ENCODE measurements around the gene AAK1.

DNA sequence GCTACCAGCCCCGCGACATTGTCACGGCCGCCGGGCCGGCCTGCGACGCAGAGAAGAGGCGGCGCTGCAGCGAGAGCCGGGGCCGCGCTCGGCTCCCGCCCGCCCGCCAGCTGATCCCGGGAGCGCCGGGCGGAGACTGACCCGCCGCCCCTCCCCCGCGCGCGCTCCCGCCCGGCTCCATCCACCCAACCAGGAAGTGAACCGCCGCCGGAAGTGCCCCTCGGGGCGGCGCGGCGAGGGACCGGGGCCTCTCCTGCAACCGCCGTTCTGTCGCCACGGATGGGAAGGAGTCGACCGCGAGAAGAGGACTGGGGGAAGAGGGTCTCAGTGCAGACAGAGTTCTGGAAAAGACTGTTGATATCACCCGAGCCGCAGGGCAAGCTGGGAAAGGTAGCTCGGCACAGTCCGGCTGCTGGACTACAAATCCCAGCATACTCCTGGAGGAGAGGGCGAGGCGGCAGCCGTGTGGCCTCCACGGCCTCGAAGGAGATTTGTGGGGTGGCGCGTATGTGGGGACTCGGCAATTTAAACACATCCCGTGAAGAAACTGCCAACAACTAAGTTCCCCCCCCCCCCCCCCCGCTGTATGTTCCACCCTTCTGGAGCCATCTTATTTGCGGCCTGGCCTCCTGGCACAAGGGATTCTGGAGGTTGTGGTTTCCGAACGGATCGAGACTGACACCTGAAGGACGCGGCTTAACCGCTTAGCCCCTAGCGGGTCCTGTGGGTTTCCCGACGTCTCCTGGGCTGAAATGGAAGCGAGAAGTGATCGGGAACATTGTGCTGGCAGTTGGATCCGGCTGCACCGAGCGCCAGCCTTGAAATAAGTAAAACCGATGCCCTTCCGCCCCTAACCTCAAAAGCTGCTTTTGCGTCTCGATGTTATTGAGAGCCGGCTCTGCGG is at the start of gene AAK1:
- TF ChIP-seq RAD21 (IDR thresholded peaks at IDR 0.05; ENCODE audit: low read depth) (no peak), EGR1 (IDR thresholded peaks at IDR 0.05) (no peak), TCF12 (IDR thresholded peaks at IDR 0.05; ENCODE audit: low read depth) (peak; percentile 61), EP300 (IDR thresholded peaks at IDR 0.05; ENCODE audit: borderline replicate concordance) (no peak; the same call in 1 of the 2 replicates), YY1 (IDR thresholded peaks at IDR 0.05; ENCODE audit: low read depth) (peak; percentile 79), TAF1 (IDR thresholded peaks at IDR 0.05; ENCODE audit: low read depth) (peak; percentile 75), TEAD4 (IDR thresholded peaks at IDR 0.05) (no peak), CEBPB (IDR thresholded peaks at IDR 0.05) (no peak; the same call in 1 of the 2 replicates)
- TF ChIP-seq, protein P1, sequence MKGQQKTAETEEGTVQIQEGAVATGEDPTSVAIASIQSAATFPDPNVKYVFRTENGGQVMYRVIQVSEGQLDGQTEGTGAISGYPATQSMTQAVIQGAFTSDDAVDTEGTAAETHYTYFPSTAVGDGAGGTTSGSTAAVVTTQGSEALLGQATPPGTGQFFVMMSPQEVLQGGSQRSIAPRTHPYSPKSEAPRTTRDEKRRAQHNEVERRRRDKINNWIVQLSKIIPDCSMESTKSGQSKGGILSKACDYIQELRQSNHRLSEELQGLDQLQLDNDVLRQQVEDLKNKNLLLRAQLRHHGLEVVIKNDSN (IDR thresholded peaks at IDR 0.05), result no peak

Data from Ishikawa (cell line).